Measurements from ENCODE around the gene ZNF548.
"Not testable (repeated sequence)": the region's sequence is repeated elsewhere in the genome, so short reads cannot be mapped to it uniquely, and the experiment has no call there.

The ZNF548 gene

GRCh38 chr19:57389730-57390598 lies at the start of gene ZNF548:
TSS of gene ZNF548 (plus strand) at chr19:57389854. CDS start at chr19:57390100, 246 bp downstream.
- peak; percentile 100 for DNase-seq (ENCODE audit: low read depth, low spot score)

- no peak for DNase-seq (ENCODE audit: low read depth, low spot score)
These were observed 47.1 kb upstream of the ZNF548 start for GRCh38 chr19:57342582-57342981.

GRCh38 chr19:57348136-57348535 lies 41.5 kb upstream of the ZNF548 start:
- DNase-seq (ENCODE audit: low read depth, low spot score): no peak

GRCh38 chr19:57350877-57351805 lies 38.5 kb upstream of the ZNF548 start, which contains the start of gene ZNF304:
TSS of gene ZNF304 (plus strand) at chr19:57351271. CDS start at chr19:57351665, 394 bp downstream.
- peak; percentile 93 for DNase-seq (ENCODE audit: low read depth, low spot score)

GRCh38 chr19:57351867-57352266 lies 37.8 kb upstream of the ZNF548 start:
- DNase-seq (ENCODE audit: low read depth, low spot score): no peak

- no peak for DNase-seq (ENCODE audit: low read depth, low spot score)
These were observed 33.7 kb upstream of the ZNF548 start for GRCh38 chr19:57355916-57356315.

GRCh38 chr19:57357406-57357805 lies 32.2 kb upstream of the ZNF548 start:
- no peak for DNase-seq (ENCODE audit: low read depth, low spot score)

GRCh38 chr19:57359300-57359699 lies 30.4 kb upstream of the ZNF548 start:
- DNase-seq (ENCODE audit: low read depth, low spot score): no peak

GRCh38 chr19:57362419-57362818 lies 27.2 kb upstream of the ZNF548 start:
- no peak for DNase-seq (ENCODE audit: low read depth, low spot score)

GRCh38 chr19:57362997-57363687 lies 26.5 kb upstream of the ZNF548 start, which contains the start of the genes TRAPPC2B and ZNF547:
TSS of gene TRAPPC2B (plus strand) at chr19:57363551. CDS start at chr19:57364834, 1,283 bp downstream.
TSS of gene ZNF547 (plus strand) at chr19:57363551. CDS start at chr19:57368556, 5,005 bp downstream.
- peak; percentile 97 for DNase-seq (ENCODE audit: low read depth, low spot score)

- no peak for DNase-seq (ENCODE audit: low read depth, low spot score)
These were observed 25.9 kb upstream of the ZNF548 start for GRCh38 chr19:57363688-57364181.

- no peak for DNase-seq (ENCODE audit: low read depth, low spot score)
These were observed 22.9 kb upstream of the ZNF548 start for GRCh38 chr19:57366776-57367175.

- no peak for DNase-seq (ENCODE audit: low read depth, low spot score)
These were observed 15.5 kb upstream of the ZNF548 start for GRCh38 chr19:57374179-57374578.

GRCh38 chr19:57374647-57375046 lies 15.0 kb upstream of the ZNF548 start:
- DNase-seq (ENCODE audit: low read depth, low spot score): not testable (repeated sequence)

GRCh38 chr19:57376151-57376550 lies 13.5 kb upstream of the ZNF548 start:
- no peak for DNase-seq (ENCODE audit: low read depth, low spot score)

GRCh38 chr19:57377498-57378146 lies 12.0 kb upstream of the ZNF548 start:
- DNase-seq (ENCODE audit: low read depth, low spot score): no peak

GRCh38 chr19:57380923-57381322 lies 8.7 kb upstream of the ZNF548 start:
- no peak for DNase-seq (ENCODE audit: low read depth, low spot score)

- no peak for DNase-seq (ENCODE audit: low read depth, low spot score)
These were observed 6.7 kb upstream of the ZNF548 start for GRCh38 chr19:57382806-57383488.

GRCh38 chr19:57389194-57389729 lies 392 bp upstream of the ZNF548 start:
- DNase-seq (ENCODE audit: low read depth, low spot score): no peak

GRCh38 chr19:57395710-57396109 lies 6.1 kb downstream of the ZNF548 start:
- DNase-seq (ENCODE audit: low read depth, low spot score): no peak
